ENCODE data around the gene CFAP157. TPM values are rescaled to one million over a fixed set of nuclear protein-coding genes. Genes with fewer than 3 reads are reported as not detected.

CFAP157 gene
- under 1 TPM; 0.11 to 0.77 (median 0.41) TPM for polyA plus RNA-seq

GRCh38 chr9:127706836-127707241 lies at the start of gene CFAP157:
CFAP157 (plus strand) TSS chr9:127706988; CDS start chr9:127707032, 44 bp downstream.
- 54 to 66% (median 60%) methylated on average over 11 of the region's 11 CpGs for WGBS, 3 donors
- H3K27ac ChIP-seq (ENCODE audit: low read depth, low read length), result no peak within 1 kb of the TSS

- no peak overlapping the region for H3K27ac ChIP-seq (ENCODE audit: low read depth, low read length)
- 83 to 87% (median 85%) methylated on average over 5 of the region's 5 CpGs for WGBS, 3 donors
Measured at GRCh38 chr9:127658428-127658827, 48.4 kb upstream of the CFAP157 start.

- WGBS, 3 donors, result 66 to 77% (median 74%) methylated on average over 13 of the region's 13 CpGs
- no peak overlapping the region for H3K27ac ChIP-seq (ENCODE audit: low read depth, low read length)
Measured at GRCh38 chr9:127660886-127661741, 45.7 kb upstream of the CFAP157 start.

GRCh38 chr9:127662617-127663016 lies 44.2 kb upstream of the CFAP157 start:
- no peak overlapping the region for H3K27ac ChIP-seq (ENCODE audit: low read depth, low read length)
- WGBS, 3 donors, result 47 to 93% (median 86%) methylated on average over 1 of the region's 1 CpG

GRCh38 chr9:127664324-127664677 lies 42.5 kb upstream of the CFAP157 start:
- 85 to 91% (median 90%) methylated on average over 7 of the region's 7 CpGs for WGBS, 3 donors
- H3K27ac ChIP-seq (ENCODE audit: low read depth, low read length), result no peak overlapping the region

GRCh38 chr9:127664678-127665507 lies 41.9 kb upstream of the CFAP157 start:
- H3K27ac ChIP-seq (ENCODE audit: low read depth, low read length), result no peak overlapping the region
- 56 to 80% (median 69%) methylated on average over 10 of the region's 10 CpGs for WGBS, 3 donors

- no peak overlapping the region for H3K27ac ChIP-seq (ENCODE audit: low read depth, low read length)
- WGBS, 3 donors, result 71 to 85% (median 71%) methylated on average over 3 of the region's 3 CpGs
Measured at GRCh38 chr9:127667127-127667844, 39.5 kb upstream of the CFAP157 start.

- no peak overlapping the region for H3K27ac ChIP-seq (ENCODE audit: low read depth, low read length)
- 91 to 95% (median 94%) methylated on average over 18 of the region's 18 CpGs for WGBS, 3 donors
Measured at GRCh38 chr9:127667906-127668305, 38.9 kb upstream of the CFAP157 start.

- WGBS, 3 donors, result 89 to 91% (median 91%) methylated on average over 7 of the region's 7 CpGs
- no peak overlapping the region for H3K27ac ChIP-seq (ENCODE audit: low read depth, low read length)
Measured at GRCh38 chr9:127673234-127673633, 33.6 kb upstream of the CFAP157 start.

GRCh38 chr9:127676638-127677037 lies 30.1 kb upstream of the CFAP157 start:
- WGBS, 3 donors, result 90 to 94% (median 93%) methylated on average over 12 of the region's 12 CpGs
- no peak overlapping the region for H3K27ac ChIP-seq (ENCODE audit: low read depth, low read length)

- H3K27ac ChIP-seq (ENCODE audit: low read depth, low read length), result no peak overlapping the region
- 83 to 88% (median 85%) methylated on average over 2 of the region's 2 CpGs for WGBS, 3 donors
Measured at GRCh38 chr9:127679506-127679905, 27.3 kb upstream of the CFAP157 start.

GRCh38 chr9:127680226-127680625 lies 26.6 kb upstream of the CFAP157 start:
- H3K27ac ChIP-seq (ENCODE audit: low read depth, low read length), result no peak overlapping the region
- 89 to 94% (median 90%) methylated on average over 11 of the region's 11 CpGs for WGBS, 3 donors

- WGBS, 3 donors, result 93 to 95% (median 93%) methylated on average over 9 of the region's 9 CpGs
- H3K27ac ChIP-seq (ENCODE audit: low read depth, low read length), result no peak overlapping the region
Measured at GRCh38 chr9:127680846-127681245, 25.9 kb upstream of the CFAP157 start.

GRCh38 chr9:127682351-127683136 lies 24.2 kb upstream of the CFAP157 start:
- 84 to 94% (median 93%) methylated on average over 23 of the region's 23 CpGs for WGBS, 3 donors
- H3K27ac ChIP-seq (ENCODE audit: low read depth, low read length), result no peak overlapping the region

GRCh38 chr9:127683723-127684122 lies 23.1 kb upstream of the CFAP157 start:
- WGBS, 3 donors, result 86 to 95% (median 90%) methylated on average over 5 of the region's 5 CpGs

GRCh38 chr9:127684576-127684975 lies 22.2 kb upstream of the CFAP157 start:
- 88 to 94% (median 91%) methylated on average over 4 of the region's 4 CpGs for WGBS, 3 donors
- H3K27ac ChIP-seq (ENCODE audit: low read depth, low read length), result no peak overlapping the region

More at GRCh38 chr9:127683723-127684122, 23.1 kb upstream of the CFAP157 start:
- no peak overlapping the region for H3K27ac ChIP-seq (ENCODE audit: low read depth, low read length)

- 69 to 84% (median 83%) methylated on average over 6 of the region's 6 CpGs for WGBS, 3 donors
- H3K27ac ChIP-seq (ENCODE audit: low read depth, low read length), result no peak overlapping the region
Measured at GRCh38 chr9:127686461-127687393, 20.1 kb upstream of the CFAP157 start.
